HepG2 (cell line): ENCODE results near the gene WNT10A. TPM values are rescaled to one million over a fixed set of nuclear protein-coding genes. Genes with fewer than 3 reads are reported as not detected.

Experiments
- AHR ChIP-seq: IDR thresholded peaks from 2 replicates; pipeline ENCODE4 v1.6.1; 2018; ENCODE audit warnings: missing genetic modification reagents, missing compliant biosample characterization
- ATF7-NPFF ChIP-seq: sonication (generic); formaldehyde crosslinking; IDR thresholded peaks from 2 replicates; pipeline ENCODE4 v1.8.1; 2023; ENCODE audit warnings: mild to moderate bottlenecking, low read depth, missing genetic modification reagents, moderate library complexity
- BRCA1 ChIP-seq: sonication (generic); formaldehyde crosslinking; IDR thresholded peaks from 2 replicates; pipeline ENCODE4 v1.4.0; 2020; ENCODE audit warnings: missing genetic modification reagents
- BRF2 ChIP-seq: sonication (generic); formaldehyde crosslinking; IDR thresholded peaks from 2 replicates; pipeline ENCODE4 v1.8.1; 2022; ENCODE audit warnings: mild to moderate bottlenecking, missing genetic modification reagents
- CTCF ChIP-seq: sonication (generic); formaldehyde crosslinking; IDR thresholded peaks from 2 replicates; pipeline ENCODE4 v1.5.0; 2020; ENCODE audit warnings: mild to moderate bottlenecking, missing genetic modification reagents, moderate library complexity
- HIC2 ChIP-seq: sonication (generic); formaldehyde crosslinking; IDR thresholded peaks from 2 replicates; pipeline ENCODE4 v1.9.0; 2022; ENCODE audit warnings: low read depth, missing genetic modification reagents
- HOXA7 ChIP-seq: sonication (generic); formaldehyde crosslinking; IDR thresholded peaks from 2 replicates; pipeline ENCODE4 v1.8.1; 2022; ENCODE audit warnings: mild to moderate bottlenecking, missing genetic modification reagents, moderate library complexity
- NAIF1 ChIP-seq: sonication (generic); formaldehyde crosslinking; IDR thresholded peaks from 2 replicates; pipeline ENCODE4 v1.5.0; 2020; ENCODE audit warnings: mild to moderate bottlenecking, missing genetic modification reagents, borderline replicate concordance
- PHF5A ChIP-seq: IDR thresholded peaks from one replicate; pipeline ENCODE4 v1.6.1; 2018; ENCODE audit warnings: low read depth, missing genetic modification reagents; ENCODE audit not compliant: unreplicated experiment
- PPARG ChIP-seq: conservative IDR thresholded peaks from 2 replicates; pipeline ENCODE4 v1.6.1; 2016; ENCODE audit warnings: missing biosample characterization, missing genetic modification reagents
- RBAK ChIP-seq: sonication (generic); formaldehyde crosslinking; IDR thresholded peaks from 2 replicates; pipeline ENCODE4 v1.5.1; 2020; ENCODE audit warnings: mild to moderate bottlenecking, missing genetic modification reagents
- TIGD3 ChIP-seq: sonication (generic); formaldehyde crosslinking; IDR thresholded peaks from 2 replicates; pipeline ENCODE4 v1.5.1; 2020; ENCODE audit warnings: mild to moderate bottlenecking, missing genetic modification reagents, borderline replicate concordance
- ZEB1 ChIP-seq: IDR thresholded peaks from 2 replicates; pipeline ENCODE4 v1.6.1; 2012; ENCODE audit warnings: mild to moderate bottlenecking, low read depth, inconsistent platforms; ENCODE audit not compliant: insufficient replicate concordance
- ZNF607 ChIP-seq: sonication (generic); formaldehyde crosslinking; IDR thresholded peaks from 2 replicates; pipeline ENCODE4 v1.5.1; 2020; ENCODE audit warnings: missing genetic modification reagents, mild to moderate bottlenecking, borderline replicate concordance
- ZNF609 ChIP-seq: sonication (generic); formaldehyde crosslinking; IDR thresholded peaks from 2 replicates; pipeline ENCODE4 v1.4.0; 2020; ENCODE audit warnings: mild to moderate bottlenecking, missing genetic modification reagents, borderline replicate concordance
- ZNF749 ChIP-seq: sonication (generic); formaldehyde crosslinking; IDR thresholded peaks from 2 replicates; pipeline ENCODE4 v1.8.0; 2022; ENCODE audit warnings: mild to moderate bottlenecking, missing genetic modification reagents, moderate library complexity, borderline replicate concordance
- polyA plus RNA-seq, 8 experiments: library from polyadenylated mRNA; depleted of rRNA in 3 of 8; stranded (reverse) in 7 of 8; unstranded in 1 of 8; fragments of >200 nt; fragmentation: Illumina TruSeq in 4 of 8; extraction: Trizol in 4 of 8; gene quantifications; 2 replicates each; pipeline versions ENCODE4 v1.2.1 to v1.2.3, GENCODE V29; 2011 to 2016; ENCODE audit warnings: low read depth in 4 of 8, missing spikeins in 1 of 8, mixed read lengths in 1 of 8; ENCODE audit not compliant: insufficient read depth in 1 of 8
- total RNA-seq, 5 experiments: library from RNA; depleted of rRNA; stranded (reverse); fragments of >200 nt; fragmentation: Illumina TruSeq; extraction: Trizol; gene quantifications; 2 replicates each; pipeline ENCODE4 v1.2.3, GENCODE V29; 2016; ENCODE audit warnings: low read depth in 1 of 5

WNT10A gene
- total and polyA plus RNA-seq, 2 of the 13 experiments (the other 11 are each of a cell fraction or from before 2014, with no cell fraction given) = 0.03 TPM; not detected in 1

- TF ChIP-seq CTCF = peak; percentile 100
- TF ChIP-seq HOXA7 (CRISPR knock-in tag) = no peak
- TF ChIP-seq BRF2 (CRISPR knock-in tag) = no peak
- TF ChIP-seq ZNF749 (CRISPR knock-in tag) = no peak
- TF ChIP-seq ZNF609 = peak; percentile 60
- peak; percentile 38; the same call in 1 of the 2 replicates for TF ChIP-seq PPARG (CRISPR knock-in tag)
- no peak; the same call in 1 of the 2 replicates for TF ChIP-seq ATF7-NPFF (CRISPR knock-in tag)
- no peak for TF ChIP-seq ZEB1
- TF ChIP-seq AHR = peak; percentile 86
- no peak for TF ChIP-seq NAIF1 (CRISPR knock-in tag)
- peak; percentile 86 for TF ChIP-seq ZNF607 (CRISPR knock-in tag)
- TF ChIP-seq HIC2 = no peak
- TF ChIP-seq TIGD3 (CRISPR knock-in tag) = no peak
- no peak for TF ChIP-seq BRCA1
- TF ChIP-seq PHF5A (CRISPR knock-in tag) = no peak
- TF ChIP-seq RBAK (CRISPR knock-in tag) = no peak
Measured at GRCh38 chr2:218898109-218898878, 17.6 kb downstream of the WNT10A start (continued).
